Brain pericyte (primary cell): ENCODE measurements around the gene ASTN2.
"Not testable (repeated sequence)": the region's sequence is repeated elsewhere in the genome, so short reads cannot be mapped to it uniquely, and the experiment has no call there.

ENCODE experiments used
- DNase-seq: peaks from one replicate; pipeline ENCODE4 v3.0.0-alpha.2; 2012; ENCODE audit warnings: low read depth, low spot score

ASTN2 gene

DNA sequence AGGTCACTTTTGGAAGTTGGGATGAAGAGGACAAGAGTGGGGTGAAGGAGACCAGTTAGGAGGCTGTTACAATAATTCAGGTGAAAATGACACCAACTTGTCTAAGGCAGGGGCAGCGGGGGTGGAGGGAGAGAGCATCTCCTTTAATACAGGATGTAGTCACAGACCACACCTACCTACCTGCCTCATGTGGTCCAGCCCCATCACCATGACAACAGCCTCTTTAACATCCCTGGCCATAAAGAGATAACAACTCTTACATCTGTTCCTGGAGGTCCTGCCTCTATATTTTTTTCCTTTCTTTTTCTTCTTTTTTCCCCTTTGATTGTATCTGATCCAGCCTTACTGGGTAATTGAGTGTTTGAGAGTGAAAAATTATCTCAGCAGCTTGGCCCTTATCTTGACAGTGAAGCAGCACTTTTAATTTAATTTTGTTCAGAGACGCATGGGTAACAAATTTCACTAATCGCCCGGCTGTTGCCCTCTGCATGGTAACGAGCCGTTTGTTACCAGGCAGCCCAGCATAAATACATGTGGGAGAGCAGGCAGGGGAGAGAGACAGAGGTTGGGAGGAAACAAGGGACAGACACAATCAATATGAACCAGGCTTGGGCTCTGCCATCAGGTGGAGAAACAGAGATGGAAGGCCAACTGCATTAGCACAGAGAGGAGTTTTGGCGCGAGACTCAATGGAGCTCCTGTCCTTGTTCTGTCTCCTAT, 338.1 kb downstream of the ASTN2 start:
- DNase-seq = no peak

DNA sequence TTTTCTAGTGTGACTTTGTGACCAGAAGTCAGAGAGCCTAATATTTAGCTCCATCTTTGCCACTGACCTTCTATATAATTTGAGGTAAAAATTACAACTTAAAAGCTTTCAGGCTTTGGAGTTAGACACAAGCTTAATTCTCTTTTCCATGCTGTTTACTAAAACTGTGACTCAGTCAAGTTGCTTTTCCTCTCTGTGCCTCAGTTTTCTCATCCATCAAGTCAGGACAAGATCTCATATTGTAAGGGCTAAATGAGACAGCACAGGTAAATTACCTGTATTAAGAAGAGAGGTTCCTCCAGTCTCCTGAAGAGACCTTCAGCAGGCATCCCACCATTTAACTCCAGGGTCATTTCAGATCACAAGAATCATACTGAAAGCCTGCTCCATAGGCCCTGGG, 339.2 kb downstream of the ASTN2 start:
- no peak for DNase-seq

DNA sequence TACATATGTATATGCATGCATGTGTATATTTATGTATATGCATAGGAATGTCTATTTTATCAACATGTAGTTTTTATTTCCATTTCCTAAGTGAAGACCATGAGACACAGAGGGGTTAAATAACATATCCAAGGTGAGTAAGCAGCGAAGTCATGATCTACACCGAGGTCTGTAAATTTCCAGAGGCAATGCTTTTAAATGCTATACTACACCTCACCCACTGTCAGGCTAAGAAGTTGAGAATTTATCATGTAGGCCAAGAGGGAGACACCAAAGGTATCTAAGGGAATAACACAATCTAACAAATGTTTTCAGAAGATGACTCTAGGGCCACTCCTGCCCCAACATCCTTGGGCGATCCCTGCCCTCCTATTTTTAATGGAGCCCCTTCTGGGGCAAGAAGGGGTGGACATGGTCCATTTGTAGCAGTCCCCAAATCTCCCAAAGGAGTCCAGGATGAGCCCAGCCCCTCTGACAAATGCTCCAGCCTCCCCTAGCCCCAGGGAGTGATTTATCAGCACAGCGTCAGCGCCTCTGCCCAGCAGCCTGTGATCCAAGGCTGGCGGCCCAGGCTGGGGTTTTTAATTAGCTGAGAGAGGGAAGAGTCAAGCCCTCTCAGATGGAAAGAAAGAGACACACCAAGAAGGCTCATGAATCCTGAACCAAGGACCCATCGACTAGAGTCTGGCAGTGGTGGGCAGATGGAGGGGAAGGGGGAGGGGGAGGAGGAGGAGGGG, 339.9 kb downstream of the ASTN2 start:
- no peak for DNase-seq

DNA sequence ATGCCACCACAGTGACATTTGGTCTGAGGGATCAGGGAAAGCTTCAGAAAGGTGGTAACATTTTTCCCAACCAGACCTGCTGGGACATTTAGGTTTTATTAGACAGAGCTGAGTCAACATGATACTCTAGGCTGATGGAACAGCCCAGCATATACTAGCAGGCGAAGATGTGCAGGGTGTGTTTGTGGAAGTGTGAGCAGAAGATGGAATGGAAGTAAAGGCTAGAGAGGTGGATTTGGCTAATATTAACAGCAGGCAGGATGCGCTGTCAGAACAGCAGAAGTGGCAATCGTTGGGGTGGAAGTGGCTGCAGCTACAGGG, 340.6 kb downstream of the ASTN2 start:
- no peak for DNase-seq

DNA sequence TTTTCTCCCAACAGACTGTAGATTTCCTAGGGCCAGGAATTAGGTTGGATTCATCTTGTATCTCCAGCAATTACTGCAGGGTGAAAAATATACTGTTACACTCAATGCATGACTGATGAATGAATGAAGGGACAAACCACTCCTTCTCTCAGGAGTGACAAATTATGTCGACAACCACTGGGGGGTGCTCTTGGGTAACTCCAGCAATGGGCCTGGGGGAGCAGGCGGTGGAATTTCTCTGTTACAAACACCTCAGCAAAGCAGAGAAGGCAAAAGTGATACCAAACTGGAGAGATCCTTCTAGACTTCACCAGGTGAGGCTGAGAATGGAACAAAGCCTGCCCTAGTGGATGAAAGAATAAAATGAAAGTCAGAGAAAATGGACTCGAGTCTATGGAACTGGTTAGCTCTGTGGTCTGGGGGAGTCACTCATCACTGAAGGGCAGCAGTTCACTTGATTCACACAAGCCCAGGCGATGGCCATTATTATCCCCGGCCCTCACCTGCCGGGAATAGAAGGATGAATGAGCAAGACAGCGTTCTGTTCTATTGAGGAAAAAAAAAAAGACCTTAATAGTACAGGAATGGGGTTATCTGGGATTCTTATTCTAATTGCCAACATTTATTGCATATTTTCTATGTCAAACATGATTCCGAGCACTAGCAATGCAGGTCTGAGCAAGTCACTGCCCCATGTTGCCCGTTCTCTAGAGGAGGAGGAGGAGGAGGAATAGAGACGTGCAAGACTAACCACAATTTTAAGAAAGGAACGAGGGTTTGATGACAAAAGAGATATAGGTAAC, 341.1 kb downstream of the ASTN2 start:
- DNase-seq = no peak

DNA sequence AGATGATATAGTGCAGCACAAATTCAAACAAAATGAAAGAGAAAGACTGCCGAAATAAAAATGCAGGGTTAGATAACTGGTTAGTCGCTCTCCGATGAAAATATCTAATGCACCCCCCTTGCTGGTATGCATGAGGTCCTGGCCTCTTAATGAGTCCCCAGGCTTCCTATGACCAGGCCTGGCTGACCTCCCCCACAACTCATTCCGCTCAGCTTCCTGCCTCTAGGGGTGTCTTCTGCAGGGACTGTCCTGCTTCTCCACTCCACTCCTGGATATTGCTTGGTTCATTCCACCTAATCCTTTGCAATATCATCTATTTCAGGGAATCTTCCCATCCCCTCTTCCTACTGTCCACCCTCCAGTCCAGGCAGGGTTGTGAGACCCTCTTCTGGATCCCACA, 341.8 kb downstream of the ASTN2 start:
- no peak for DNase-seq

DNA sequence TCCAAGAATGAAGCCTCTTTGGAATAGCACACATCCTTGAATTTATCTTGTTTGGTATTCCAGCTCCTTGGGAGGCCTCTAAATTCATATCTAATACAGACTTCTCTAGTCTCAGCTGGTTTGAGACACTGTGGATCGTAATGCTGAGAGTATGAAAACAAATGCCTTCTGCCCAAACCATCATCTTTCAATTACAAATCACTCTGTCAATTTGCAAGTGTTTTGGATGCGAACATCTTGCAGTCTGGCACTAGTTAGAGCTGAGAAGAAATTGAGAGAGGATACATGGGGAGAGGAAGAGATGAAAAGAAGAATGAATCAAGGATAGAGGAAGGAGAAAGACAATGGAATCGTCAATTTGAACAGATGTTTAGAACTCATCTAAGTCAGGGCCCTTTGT, 342.6 kb downstream of the ASTN2 start:
- no peak for DNase-seq

DNA sequence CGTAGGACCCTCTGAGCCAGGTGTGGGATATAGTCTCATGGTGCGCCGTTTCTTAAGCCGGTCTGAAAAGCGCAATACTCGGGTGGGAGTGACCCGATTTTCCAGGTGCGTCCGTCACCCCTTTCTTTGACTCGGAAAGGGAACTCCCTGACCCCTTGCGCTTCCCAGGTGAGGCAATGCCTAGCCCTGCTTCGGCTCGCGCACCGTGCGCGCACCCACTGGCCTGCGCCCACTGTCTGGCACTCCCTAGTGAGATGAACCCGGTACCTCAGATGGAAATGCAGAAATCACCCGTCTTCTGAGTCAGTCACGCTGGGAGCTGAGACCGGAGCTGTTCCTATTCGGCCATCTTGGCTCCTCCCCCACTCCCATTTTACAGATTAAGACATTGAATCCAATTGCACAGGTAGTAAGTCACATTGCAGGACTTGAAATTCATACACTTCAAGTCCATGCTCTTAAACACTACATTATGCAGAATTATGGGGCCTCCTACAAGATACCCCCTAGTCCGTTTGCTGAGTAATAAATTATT, 343.1 kb downstream of the ASTN2 start:
- DNase-seq = not testable (repeated sequence)

DNA sequence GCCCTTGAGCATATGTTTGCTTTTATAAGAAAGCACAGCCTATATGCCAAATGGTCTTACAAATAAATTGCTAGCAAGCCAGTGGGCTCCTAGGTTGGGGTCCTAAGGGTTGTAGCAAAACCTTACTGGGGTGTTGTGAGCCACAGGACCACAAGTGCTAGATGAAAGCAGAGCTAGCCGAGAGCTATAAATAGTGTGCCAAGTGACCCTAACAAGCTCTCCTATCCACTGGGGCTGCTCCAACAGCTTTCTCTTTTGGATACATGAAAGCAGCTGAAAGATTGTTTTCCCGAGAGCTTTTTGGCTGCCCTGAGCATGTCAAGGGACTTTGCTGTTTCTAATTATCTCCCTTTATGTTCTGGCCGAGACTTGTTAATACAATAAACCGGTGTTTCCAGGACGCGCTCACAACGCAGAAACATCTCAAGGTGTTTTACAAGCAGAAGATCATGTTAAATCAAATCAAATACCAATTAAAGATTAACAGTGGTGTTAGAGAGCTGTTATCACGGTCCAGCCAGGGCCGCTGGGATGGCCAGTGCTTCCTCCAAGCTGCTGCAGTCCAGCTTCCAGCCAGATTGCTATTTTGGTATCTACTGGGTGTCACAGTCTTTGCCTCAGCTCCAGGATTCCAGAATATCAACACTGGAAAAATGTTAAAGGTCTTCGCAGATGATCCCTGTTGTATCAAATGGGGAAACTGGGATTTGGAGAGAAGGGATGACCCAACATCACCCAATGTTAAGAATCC, 351.0 kb downstream of the ASTN2 start:
- no peak for DNase-seq

DNA sequence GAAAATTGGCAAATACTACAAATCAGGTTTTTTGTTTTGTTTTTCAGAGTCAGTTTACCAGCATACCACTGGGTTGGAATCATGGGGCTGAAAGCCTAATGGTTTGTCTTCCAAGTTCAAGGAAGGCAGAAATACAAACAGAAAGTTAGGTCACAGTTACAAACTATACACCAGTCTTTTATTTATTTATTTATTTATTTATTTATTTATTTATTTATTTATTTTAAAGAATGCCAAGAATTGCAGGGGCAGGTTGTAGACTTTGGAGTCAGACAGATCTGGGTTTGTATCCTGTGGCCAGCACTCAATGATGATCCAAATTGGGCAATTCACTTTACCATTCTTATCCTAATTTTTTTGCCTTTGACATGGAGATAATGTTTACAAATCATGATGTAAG, 353.9 kb downstream of the ASTN2 start:
- DNase-seq = no peak

DNA sequence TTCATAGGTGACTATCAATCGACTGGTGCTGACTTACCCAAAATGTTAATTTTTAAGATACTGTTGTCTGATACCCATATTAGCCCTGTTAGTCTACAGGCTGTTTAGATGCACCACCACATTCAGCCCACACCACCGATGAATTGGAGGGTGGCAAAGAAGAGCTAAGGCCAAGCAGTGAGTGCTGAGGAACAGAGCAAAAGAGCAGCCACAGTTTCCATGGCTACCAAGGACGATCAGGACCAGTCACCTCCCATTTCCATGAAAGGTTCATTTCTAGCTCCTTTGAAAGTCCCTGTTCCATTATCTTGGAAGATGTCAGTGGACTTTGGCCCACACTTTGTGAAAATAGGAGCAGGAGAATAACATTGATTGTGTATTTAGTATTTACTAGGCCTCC, 364.9 kb downstream of the ASTN2 start:
- DNase-seq = no peak

DNA sequence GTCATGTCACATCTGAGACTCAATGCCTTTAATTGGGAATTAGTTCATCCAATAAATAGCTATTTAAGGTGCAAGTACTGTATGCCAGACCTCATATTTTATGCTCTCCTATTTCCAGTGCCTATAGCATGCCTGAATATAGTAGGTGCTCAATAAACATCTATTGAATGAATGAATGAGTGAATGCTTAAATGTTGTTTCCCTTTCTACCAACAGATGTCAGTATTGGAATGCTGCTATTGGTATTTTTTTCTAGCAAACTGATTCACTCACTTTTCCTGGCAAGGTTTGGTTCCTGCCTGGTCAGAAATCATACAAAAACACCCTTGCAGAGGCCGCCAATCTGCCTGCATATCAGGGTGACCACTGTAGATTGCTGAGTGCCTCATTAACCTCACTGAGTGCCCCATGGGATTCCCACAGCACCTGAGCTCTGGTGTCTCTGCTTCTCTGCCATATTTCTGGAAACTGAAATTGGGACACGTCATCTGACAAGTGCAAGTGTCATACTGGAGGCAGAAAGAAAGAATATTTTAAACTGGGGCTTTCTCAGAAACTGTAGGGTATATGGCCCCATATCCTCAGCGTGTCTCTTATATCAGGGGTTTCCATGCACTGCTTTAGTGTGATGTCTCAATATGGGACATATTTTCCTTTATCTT, 368.1 kb downstream of the ASTN2 start:
- DNase-seq = no peak

DNA sequence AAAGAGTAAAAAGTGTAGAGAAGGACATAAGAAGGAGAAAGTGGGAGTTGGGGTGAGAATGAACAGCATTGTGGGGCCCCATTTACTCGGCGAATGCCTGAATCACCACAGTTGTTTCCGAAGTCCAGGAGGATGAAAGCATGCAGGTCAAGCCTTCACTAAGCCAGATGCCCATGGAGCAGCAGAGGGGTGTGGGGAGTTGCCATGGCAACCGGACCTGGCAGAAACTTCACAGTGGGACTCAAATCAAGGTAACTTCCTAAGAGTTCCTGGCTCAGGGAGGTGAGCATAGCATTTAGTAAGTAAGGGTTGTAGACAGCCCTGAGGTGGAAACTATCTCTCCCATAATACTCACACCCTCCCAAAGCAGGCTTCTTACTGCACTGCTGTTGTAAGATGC, 370.6 kb downstream of the ASTN2 start:
- no peak for DNase-seq

DNA sequence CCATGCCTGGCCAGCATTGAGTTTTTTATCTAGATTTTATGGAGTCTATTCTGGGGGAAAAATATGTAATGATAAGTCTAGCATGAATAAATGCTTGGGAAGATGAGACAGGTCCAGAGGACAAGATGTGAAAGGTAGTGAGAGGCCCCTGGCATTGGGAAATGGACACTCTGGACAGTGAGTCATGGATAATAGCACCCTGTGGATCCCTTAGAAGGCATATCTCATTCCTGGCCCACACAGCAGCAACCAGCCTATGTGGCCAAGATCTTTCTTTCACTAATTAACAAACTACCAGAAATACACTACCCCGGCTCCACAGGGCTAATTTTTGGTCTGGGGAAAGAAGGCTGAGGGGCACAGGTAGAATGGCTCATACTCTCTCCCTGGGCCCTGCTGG, 371.7 kb downstream of the ASTN2 start:
- no peak for DNase-seq

DNA sequence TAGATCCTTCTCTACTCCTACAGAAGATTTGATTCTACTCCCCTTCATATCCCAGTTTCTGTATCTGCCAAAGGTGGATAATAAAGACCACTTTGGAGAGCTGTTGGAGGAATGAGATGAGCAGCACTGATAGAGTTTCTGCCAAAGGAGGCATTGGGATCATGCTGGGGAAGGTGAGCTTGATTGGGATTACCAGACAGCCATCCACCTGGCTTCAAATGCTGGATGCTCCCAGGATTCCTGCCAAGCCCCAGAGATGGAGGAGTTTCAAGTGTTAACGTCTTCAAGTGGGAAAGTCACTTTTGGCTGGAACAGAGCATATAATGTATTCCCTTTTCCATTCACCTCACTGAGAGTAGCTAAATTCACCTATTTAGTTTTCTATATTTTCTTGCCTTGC, 379.3 kb downstream of the ASTN2 start:
- no peak for DNase-seq

DNA sequence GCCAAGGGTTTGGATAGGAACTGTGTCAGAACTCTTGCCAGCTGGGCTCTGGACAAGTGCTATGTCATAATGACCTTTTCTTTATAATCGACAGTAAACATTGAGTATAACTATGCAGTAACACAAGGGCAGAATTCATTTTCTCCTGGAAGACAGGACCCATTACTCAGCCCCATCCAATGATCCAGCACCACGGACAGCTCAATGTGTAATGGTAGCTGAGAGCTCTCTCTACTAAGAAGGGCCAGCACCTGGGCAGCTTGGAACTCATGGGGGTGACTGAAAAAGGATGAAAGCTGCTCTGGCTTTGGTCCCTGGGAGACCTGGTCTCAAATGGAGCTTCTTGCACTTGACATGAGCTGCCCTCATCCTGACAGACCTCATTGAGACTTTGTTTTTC, 380.0 kb downstream of the ASTN2 start:
- no peak for DNase-seq

DNA sequence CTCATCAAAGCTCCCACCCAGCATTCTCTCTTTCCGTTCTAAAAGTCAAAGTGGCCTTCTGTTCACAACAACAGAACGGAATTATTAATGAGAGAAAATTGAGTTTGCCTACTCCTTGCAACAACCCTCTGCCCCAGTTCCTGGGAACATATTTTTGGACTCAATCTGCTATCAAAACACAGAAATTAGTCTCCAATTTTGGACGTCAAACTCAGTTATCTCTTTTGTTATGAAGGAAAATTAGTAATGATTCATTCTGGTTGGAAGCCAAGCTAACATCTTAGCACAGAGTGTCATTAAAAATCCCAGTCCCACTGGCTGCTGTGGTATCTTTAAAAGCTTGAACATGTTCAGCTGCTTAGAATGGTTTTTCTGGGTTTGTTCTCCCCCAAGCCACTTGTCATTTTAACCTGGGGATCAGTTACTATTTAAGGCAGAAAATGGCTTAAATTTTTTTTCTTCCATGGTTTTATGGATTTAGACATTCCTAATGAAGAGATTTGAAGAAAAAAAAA, 384.5 kb downstream of the ASTN2 start:
- DNase-seq = no peak

DNA sequence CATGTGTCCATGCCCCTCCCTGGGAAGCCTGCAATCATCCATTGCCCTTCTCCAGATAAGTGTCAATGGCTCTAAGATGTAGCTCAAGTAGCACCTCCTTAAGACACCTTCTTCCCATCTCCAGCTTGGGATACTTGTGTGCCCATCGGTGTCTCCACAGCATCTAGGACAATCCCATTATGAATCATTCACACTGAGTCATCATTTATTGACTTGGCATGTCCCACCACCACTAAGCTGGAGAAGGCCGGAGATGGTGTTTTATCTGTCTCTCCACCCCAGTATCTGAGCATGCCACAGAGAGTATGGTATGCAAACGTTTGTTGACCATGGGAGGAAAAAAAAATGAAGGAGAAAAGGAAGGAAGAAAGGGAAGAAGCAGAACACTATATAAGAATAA, 385.5 kb downstream of the ASTN2 start:
- no peak for DNase-seq

DNA sequence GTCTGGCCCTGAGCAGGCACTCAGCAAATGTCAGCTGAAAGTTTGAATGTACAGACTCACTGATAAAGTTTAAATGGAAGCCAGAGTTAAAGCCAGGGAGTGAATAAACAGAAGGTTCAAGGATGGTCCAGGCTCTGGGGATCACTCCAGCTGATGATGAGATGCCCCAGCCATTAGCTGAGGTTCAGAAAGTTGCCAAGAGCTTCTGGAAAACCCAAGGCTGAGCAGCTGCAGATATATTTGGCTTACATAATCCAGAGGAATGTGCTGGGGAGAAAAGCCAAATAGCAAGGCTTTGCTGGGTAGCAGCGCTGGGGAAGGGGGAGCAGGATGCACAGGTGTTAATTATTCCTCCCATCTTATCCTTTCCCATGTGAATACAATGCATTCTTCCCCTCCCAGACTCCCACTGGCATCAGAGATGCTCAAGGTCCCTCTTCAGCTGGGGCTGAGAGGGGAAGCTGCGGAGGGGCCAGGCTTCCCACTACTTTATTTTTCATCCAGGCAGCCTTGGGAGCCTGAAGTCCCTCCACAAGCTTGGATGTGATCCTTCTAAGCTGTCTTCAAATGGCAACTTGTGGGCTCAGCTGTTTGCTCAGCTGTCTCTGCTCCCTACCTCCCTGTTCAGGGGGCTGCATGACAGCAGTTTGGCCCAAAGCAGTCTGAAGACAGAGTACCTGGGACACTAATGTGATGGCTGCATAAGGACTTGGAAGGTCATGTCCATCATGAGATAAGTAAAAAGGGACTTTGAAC, 386.6 kb downstream of the ASTN2 start:
- no peak for DNase-seq

DNA sequence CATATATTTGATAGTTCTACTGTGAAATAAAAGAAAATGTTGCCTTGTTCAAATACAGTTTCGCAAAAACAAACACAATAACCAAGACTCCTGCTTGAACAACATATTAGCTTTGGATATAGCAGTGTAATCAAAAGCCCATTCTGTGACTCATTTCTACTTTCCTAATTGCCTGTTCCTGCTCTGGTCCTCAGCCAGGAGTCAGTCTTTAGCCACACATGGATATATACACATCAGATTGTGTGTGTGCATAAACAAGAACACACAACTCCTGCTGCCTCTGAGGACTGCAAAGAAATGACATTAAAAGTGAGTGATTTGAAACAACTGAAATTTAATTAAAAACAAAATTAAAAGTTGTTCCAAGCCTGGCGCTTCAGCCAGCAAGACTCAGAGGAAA, 393.0 kb downstream of the ASTN2 start:
- DNase-seq = no peak
